ENCODE results near the gene GSTM4.

GSTM4 gene

GRCh38 chr1:109641861-109642260 is 14.0 kb upstream of the GSTM4 start:
- H3K27ac ChIP-seq (ENCODE audit: low read length) = no peak overlapping the region
- ATAC-seq (ENCODE audit: insufficient read depth, low read depth) (no peak), DNase-seq (no peak)
- H3K4me1 ChIP-seq (ENCODE audit: insufficient read depth, low read length) = peaks cover 2% of the 10 kb centered on the region
- H4K20me1 ChIP-seq (ENCODE audit: insufficient read depth, low read length) = no peaks in the 10 kb centered on the region
- H3K36me3 ChIP-seq (ENCODE audit: insufficient read depth, low read length) = no peaks in the 10 kb centered on the region
- no peak overlapping the region for H3K4me2 ChIP-seq (ENCODE audit: insufficient read depth, low read length)
- no peaks in the 10 kb centered on the region for H3K27me3 ChIP-seq (ENCODE audit: insufficient read depth, low read length, poor library complexity)
- no peaks in the 10 kb centered on the region for H3K9me3 ChIP-seq (ENCODE audit: insufficient read depth, low read length, severe bottlenecking)
- no peak overlapping the region for H3K4me3 ChIP-seq (ENCODE audit: low read depth in 1 of 2, low read length in 2 of 2)
- TF ChIP-seq EZH2 (IDR thresholded peaks at IDR 0.05; ENCODE audit: borderline replicate concordance, low read depth, low read length, severe bottlenecking) = no peak
- TF ChIP-seq CTCF (IDR thresholded peaks at IDR 0.05; ENCODE audit: borderline replicate concordance, extremely low read depth, low read length, poor library complexity, severe bottlenecking) = no peak
- no peaks in the 10 kb centered on the region for H3K79me2 ChIP-seq (ENCODE audit: insufficient read depth, low read length)
- no peak overlapping the region for H2AFZ ChIP-seq (ENCODE audit: low read depth, low read length)
- H3K9ac ChIP-seq (ENCODE audit: low read depth, low read length) = no peak overlapping the region

- no peaks in the 10 kb centered on the region for H3K27me3 ChIP-seq (ENCODE audit: insufficient read depth, low read length, poor library complexity)
- no peak for DNase-seq
- H3K27ac ChIP-seq (ENCODE audit: low read length) = no peak overlapping the region
- no peak overlapping the region for H3K4me2 ChIP-seq (ENCODE audit: insufficient read depth, low read length)
- H4K20me1 ChIP-seq (ENCODE audit: insufficient read depth, low read length) = no peaks in the 10 kb centered on the region
- H3K4me3 ChIP-seq (ENCODE audit: low read depth in 1 of 2, low read length in 2 of 2) = no peak overlapping the region
- no peak overlapping the region for H3K9ac ChIP-seq (ENCODE audit: low read depth, low read length)
- peaks cover 2% of the 10 kb centered on the region for H3K4me1 ChIP-seq (ENCODE audit: insufficient read depth, low read length)
- ATAC-seq (ENCODE audit: insufficient read depth, low read depth) = no peak
- H2AFZ ChIP-seq (ENCODE audit: low read depth, low read length) = no peak overlapping the region
- no peaks in the 10 kb centered on the region for H3K9me3 ChIP-seq (ENCODE audit: insufficient read depth, low read length, severe bottlenecking)
- H3K79me2 ChIP-seq (ENCODE audit: insufficient read depth, low read length) = no peaks in the 10 kb centered on the region
- no peak for TF ChIP-seq CTCF (IDR thresholded peaks at IDR 0.05; ENCODE audit: borderline replicate concordance, extremely low read depth, low read length, poor library complexity, severe bottlenecking)
- no peak for TF ChIP-seq EZH2 (IDR thresholded peaks at IDR 0.05; ENCODE audit: borderline replicate concordance, low read depth, low read length, severe bottlenecking)
- H3K36me3 ChIP-seq (ENCODE audit: insufficient read depth, low read length) = no peaks in the 10 kb centered on the region
Observed at GRCh38 chr1:109642626-109643025, 13.3 kb upstream of the GSTM4 start.

GRCh38 chr1:109643385-109644230 is 12.3 kb upstream of the GSTM4 start:
- Histone ChIP-seq H3K9me3 (ENCODE audit: insufficient read depth, low read length, severe bottlenecking) (no peaks in the 10 kb centered on the region), H3K27ac (ENCODE audit: low read length) (no peak overlapping the region), H3K27me3 (ENCODE audit: insufficient read depth, low read length, poor library complexity) (no peaks in the 10 kb centered on the region), H3K79me2 (ENCODE audit: insufficient read depth, low read length) (no peaks in the 10 kb centered on the region), H3K4me1 (ENCODE audit: insufficient read depth, low read length) (peaks cover 2% of the 10 kb centered on the region), H4K20me1 (ENCODE audit: insufficient read depth, low read length) (no peaks in the 10 kb centered on the region), H3K4me2 (ENCODE audit: insufficient read depth, low read length) (no peak overlapping the region), H3K36me3 (ENCODE audit: insufficient read depth, low read length) (no peaks in the 10 kb centered on the region), H3K4me3 (ENCODE audit: low read depth in 1 of 2, low read length in 2 of 2) (no peak overlapping the region), H2AFZ (ENCODE audit: low read depth, low read length) (peak overlapping the region; percentile 65; the same call in 1 of the 2 replicates), H3K9ac (ENCODE audit: low read depth, low read length) (no peak overlapping the region)
- peak; percentile 72 for DNase-seq
- TF ChIP-seq CTCF (IDR thresholded peaks at IDR 0.05; ENCODE audit: borderline replicate concordance, extremely low read depth, low read length, poor library complexity, severe bottlenecking) (peak; percentile 79), EZH2 (IDR thresholded peaks at IDR 0.05; ENCODE audit: borderline replicate concordance, low read depth, low read length, severe bottlenecking) (no peak)
- ATAC-seq (ENCODE audit: insufficient read depth, low read depth) = peak; percentile 82

All from DND-41 (cell line).